Fibroblast of the aortic adventitia (primary cell): ENCODE data around the gene DGKH. TPM values are rescaled to one million over a fixed set of nuclear protein-coding genes. Genes with fewer than 3 reads are reported as not detected.
"Not testable (repeated sequence)": the region's sequence is repeated elsewhere in the genome, so short reads cannot be mapped to it uniquely, and the experiment has no call there.

ENCODE experiments used
- DNase-seq: peaks from one replicate; pipeline ENCODE4 v3.0.0-alpha.2; 2010; ENCODE audit warnings: low read depth
- H3K4me3 ChIP-seq: 2 replicates; pipeline ENCODE4 v1.5.1; 2011; ENCODE audit warnings: low read depth, mild to moderate bottlenecking, control low read depth, low read length, moderate library complexity
- total RNA-seq: library from RNA; depleted of rRNA; stranded (reverse); fragments of >200 nt; gene quantifications from 2 replicates; pipeline ENCODE4 v1.2.3, GENCODE V29; 2012; ENCODE audit warnings: low replicate concordance
- TF ChIP-seq, protein P1 (sequence below): IDR thresholded peaks from 2 replicates; pipeline ENCODE4 v1.5.1; 2011; ENCODE audit warnings: mild to moderate bottlenecking, low read length, control low read depth, inconsistent platforms; ENCODE audit not compliant: insufficient read depth

Gene DGKH
- total RNA-seq, 1 donor, result 17.1 TPM

DNA sequence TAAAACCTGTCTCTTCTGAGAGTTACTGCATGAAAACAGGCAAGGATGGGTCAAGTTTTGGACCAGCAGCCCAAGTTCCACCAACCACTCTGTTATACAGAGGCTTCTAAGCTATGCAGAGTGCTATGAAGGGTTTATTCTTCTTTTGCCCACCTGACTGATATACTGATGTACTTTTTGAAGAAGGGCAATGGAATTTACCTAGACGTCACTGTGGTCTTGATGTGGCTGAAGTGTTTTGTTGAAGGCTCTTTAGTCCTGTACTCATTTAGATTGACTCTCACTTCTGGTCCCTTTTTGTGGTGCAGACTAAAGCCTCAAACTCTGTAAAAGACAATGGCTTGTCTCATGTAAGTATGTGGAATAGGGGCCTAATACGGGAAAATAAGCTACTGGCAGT is 92.0 kb downstream of the DGKH start:
- no peak for DNase-seq
- no peak overlapping the region for H3K4me3 ChIP-seq
- TF ChIP-seq, protein P1, sequence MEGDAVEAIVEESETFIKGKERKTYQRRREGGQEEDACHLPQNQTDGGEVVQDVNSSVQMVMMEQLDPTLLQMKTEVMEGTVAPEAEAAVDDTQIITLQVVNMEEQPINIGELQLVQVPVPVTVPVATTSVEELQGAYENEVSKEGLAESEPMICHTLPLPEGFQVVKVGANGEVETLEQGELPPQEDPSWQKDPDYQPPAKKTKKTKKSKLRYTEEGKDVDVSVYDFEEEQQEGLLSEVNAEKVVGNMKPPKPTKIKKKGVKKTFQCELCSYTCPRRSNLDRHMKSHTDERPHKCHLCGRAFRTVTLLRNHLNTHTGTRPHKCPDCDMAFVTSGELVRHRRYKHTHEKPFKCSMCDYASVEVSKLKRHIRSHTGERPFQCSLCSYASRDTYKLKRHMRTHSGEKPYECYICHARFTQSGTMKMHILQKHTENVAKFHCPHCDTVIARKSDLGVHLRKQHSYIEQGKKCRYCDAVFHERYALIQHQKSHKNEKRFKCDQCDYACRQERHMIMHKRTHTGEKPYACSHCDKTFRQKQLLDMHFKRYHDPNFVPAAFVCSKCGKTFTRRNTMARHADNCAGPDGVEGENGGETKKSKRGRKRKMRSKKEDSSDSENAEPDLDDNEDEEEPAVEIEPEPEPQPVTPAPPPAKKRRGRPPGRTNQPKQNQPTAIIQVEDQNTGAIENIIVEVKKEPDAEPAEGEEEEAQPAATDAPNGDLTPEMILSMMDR, result no peak

DNA sequence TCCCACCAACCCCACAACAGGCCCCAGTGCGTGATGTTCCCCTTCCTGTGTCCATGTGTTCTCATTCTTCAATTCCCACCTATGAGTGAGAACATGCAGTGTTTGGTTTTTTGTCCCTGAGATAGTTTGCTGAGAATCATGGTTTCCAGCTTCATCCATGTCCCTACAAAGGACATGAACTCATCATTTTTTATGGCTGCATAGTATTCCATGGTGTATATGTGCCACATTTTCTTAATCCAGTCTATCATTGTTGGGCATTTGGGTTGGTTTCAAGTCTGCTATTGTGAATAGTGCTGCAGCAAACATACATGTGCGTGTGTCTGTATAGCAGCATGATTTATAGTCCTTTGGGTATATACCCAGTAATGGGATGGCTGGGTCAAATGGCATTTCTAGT is 92.6 kb downstream of the DGKH start:
- DNase-seq, H3K4me3 ChIP-seq: not testable (repeated sequence)

DNA sequence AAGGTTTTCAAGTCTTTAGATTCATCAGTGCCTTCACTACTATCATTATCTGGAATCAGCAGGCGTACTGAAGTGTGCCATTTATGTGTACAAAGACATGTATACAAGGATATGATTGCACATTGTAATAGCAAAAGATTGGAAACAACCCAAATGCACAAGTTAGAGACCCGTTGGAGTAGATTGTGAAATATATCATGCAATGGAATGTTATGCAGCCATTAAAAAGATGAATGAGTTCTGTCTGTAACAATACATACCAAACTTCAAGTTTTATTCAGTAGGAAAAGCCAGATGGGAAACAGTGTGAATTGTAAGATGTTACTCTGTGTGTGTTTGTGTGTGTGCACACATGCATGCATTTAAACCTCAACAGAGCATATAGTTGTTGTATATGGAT is 97.9 kb downstream of the DGKH start:
- DNase-seq, result no peak
- no peak overlapping the region for H3K4me3 ChIP-seq
- TF ChIP-seq, protein P1, result no peak

DNA sequence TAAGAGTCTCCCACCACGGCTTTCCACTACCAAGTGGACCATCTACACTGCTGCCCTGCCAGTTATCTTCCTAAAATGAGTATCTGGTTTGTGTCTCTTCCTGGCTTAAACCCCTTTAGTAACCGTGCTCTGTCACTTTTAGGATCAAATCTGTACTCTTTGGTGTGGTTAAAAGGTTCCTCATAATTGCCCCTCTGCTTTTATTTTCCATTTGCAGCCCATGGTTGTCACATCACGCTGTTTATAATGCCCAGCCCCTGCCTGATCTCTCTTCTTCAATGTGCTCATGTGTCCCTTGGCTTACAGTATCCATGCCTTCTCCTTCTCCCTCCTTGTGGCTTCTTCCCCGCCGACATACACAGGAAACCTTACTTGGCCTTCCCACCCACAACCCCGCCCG is 100.1 kb downstream of the DGKH start:
- TF ChIP-seq, protein P1, result no peak
- no peak overlapping the region for H3K4me3 ChIP-seq
- no peak for DNase-seq

DNA sequence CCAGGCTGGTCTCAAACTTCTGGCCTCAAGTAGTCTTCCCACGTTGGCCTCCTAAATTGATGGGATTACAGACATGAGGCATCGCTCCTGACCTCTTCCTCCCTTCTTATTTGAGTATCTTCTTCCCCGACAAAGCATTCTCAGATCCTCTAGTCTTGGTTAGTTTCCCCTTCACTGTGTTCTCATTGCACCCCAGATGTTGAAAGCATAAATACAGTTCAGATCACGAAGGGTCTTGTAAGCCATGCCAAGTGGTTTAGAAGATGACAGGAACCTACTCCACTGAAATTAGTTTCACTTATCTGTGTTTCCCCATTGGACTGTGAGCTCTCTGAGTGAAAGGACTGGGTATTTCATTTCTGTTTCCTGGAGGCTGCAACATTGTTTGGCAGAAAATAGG is 100.7 kb downstream of the DGKH start:
- H3K4me3 ChIP-seq, result no peak overlapping the region
- TF ChIP-seq, protein P1, result no peak
- no peak for DNase-seq

DNA sequence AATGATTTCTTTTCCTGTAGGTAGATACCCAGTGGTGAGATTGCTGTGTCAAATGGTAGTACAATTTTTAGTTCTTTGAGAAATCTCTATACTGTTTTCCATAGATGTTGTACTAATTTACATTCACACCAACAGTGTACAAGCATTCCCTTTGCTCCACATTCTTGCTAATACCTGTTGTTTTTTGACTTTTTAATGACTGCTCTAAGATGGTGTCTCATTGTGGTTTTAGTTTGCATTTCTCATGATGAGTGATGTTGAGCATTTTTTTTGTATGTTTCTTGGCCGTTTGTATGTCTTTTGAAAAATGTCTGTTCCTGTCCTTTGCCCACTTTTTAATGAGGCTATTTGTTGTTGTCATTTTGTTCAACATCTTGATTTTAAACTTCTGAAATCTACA is 103.3 kb downstream of the DGKH start:
- TF ChIP-seq, protein P1, result no peak
- DNase-seq, result no peak
- H3K4me3 ChIP-seq, result no peak overlapping the region

DNA sequence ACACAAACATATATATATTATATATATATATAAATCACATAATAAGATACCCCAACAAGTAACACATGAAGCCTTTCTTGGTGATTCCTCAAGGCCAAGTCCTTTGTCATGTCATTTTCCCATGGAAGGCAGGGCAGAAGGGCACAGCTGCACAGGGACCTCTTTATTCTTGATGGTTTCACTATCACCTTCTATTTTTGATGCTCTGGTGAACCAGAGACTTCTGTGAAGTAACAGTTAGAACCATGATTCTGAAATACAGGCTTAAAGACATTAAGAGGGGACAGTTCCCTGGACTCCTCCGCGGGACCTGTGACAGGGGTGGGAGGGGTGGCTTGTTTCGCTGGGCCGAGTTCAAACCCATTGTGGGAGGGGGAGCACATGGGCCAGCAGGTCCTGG is 104.0 kb downstream of the DGKH start:
- TF ChIP-seq, protein P1, result no peak
- no peak overlapping the region for H3K4me3 ChIP-seq
- no peak for DNase-seq
